Measurements from ENCODE around the gene TTF2.

DNA sequence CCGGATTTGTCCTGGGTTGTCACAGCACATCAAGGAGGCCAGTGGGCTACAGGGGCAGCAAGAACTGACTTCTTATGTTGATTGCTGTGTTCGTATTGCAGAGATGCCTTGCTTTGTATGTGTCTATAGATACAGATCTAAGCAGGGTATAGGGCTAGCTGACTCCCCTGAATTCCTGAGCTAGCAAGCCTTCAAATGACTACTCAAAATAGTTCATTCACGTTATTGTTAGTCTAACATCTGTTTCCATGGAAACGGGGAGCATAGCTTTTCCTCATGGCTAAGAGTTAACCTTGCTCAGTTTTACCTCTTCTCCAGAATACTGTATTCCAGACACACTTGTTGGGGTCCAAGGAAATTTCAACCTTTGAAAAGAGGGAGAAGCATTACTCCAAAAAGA is 37.3 kb downstream of the TTF2 start:
- TF ChIP-seq, protein P1, sequence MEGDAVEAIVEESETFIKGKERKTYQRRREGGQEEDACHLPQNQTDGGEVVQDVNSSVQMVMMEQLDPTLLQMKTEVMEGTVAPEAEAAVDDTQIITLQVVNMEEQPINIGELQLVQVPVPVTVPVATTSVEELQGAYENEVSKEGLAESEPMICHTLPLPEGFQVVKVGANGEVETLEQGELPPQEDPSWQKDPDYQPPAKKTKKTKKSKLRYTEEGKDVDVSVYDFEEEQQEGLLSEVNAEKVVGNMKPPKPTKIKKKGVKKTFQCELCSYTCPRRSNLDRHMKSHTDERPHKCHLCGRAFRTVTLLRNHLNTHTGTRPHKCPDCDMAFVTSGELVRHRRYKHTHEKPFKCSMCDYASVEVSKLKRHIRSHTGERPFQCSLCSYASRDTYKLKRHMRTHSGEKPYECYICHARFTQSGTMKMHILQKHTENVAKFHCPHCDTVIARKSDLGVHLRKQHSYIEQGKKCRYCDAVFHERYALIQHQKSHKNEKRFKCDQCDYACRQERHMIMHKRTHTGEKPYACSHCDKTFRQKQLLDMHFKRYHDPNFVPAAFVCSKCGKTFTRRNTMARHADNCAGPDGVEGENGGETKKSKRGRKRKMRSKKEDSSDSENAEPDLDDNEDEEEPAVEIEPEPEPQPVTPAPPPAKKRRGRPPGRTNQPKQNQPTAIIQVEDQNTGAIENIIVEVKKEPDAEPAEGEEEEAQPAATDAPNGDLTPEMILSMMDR (conservative IDR thresholded peaks at IDR 0.05; ENCODE audit: low read depth in 2 of 2): no peak
- TF ChIP-seq EZH2phosphoT487 (IDR thresholded peaks at IDR 0.05; ENCODE audit: unreplicated experiment) (no peak), EZH2 (IDR thresholded peaks at IDR 0.05; ENCODE audit: low read depth, unreplicated experiment) (no peak), REST (IDR thresholded peaks at IDR 0.05; ENCODE audit: unreplicated experiment) (no peak), ZNF331 (CRISPR knock-in tag; IDR thresholded peaks at IDR 0.05; ENCODE audit: low read depth) (no peak), POLR2AphosphoS5 (IDR thresholded peaks at IDR 0.05; ENCODE audit: low read depth) (no peak), CREB1 (CRISPR knock-in tag; IDR thresholded peaks at IDR 0.05; ENCODE audit: low read depth) (no peak), ZNF114 (CRISPR knock-in tag; IDR thresholded peaks at IDR 0.05) (no peak), JUNB (IDR thresholded peaks at IDR 0.05; ENCODE audit: unreplicated experiment) (no peak), NANOG (IDR thresholded peaks at IDR 0.05; ENCODE audit: borderline replicate concordance) (no peak)
- TF ChIP-seq, protein P2, sequence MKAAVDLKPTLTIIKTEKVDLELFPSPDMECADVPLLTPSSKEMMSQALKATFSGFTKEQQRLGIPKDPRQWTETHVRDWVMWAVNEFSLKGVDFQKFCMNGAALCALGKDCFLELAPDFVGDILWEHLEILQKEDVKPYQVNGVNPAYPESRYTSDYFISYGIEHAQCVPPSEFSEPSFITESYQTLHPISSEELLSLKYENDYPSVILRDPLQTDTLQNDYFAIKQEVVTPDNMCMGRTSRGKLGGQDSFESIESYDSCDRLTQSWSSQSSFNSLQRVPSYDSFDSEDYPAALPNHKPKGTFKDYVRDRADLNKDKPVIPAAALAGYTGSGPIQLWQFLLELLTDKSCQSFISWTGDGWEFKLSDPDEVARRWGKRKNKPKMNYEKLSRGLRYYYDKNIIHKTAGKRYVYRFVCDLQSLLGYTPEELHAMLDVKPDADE (IDR thresholded peaks at IDR 0.05): no peak
